Measurements from ENCODE around the gene FAM13C.
A peak's percentile ranks its signal among the peaks of the same experiment; 100 is the strongest.

FAM13C gene

DNA sequence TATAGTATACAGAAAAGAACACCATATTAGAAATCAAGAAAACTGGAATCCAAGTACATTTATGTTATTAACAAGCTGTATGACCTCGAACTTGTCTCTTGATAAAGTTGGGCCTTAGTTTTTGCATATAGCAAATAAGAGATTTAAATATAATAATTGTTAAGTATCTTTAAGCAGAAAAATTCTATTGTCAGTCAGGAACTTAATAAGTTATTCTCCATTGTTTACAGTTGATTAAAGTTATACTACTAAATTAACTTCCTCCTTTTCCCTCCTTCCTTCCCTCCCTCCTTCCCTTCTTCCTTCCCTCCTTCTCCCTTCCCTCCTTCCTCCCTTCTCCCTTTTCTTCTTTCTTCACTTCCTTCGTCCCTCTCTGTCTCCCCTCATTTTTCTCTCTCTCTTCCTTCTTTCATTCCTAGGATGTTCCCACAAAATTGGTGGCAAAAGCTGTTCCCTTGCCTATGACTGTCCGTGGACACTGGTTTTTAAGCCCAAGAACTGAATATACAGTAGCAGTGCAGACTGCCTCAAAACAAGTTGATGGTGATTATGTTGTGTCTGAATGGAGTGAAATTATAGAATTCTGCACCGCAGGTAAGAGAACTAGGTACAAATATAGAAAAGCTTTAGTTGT, 126.2 kb downstream of the FAM13C start:
- Histone ChIP-seq H3K4me1 (ENCODE audit: control insufficient read depth, low read length) (peaks cover 8% of the 10 kb centered on the region), H3K4me3 (ENCODE audit: low read length) (no peak overlapping the region), H3K9me3 (ENCODE audit: control insufficient read depth, insufficient read depth, low read length) (peaks cover 4% of the 10 kb centered on the region; the same call in 1 of the 2 replicates), H3K27me3 (ENCODE audit: control insufficient read depth, low read length) (no peaks in the 10 kb centered on the region), H4K20me1 (ENCODE audit: control insufficient read depth, insufficient read depth, low read depth, low read length) (no peaks in the 10 kb centered on the region), H3K36me3 (ENCODE audit: control insufficient read depth, low read length) (no peaks in the 10 kb centered on the region), H3F3A (ENCODE audit: control insufficient read depth, insufficient read depth) (no peaks in the 10 kb centered on the region), H3K9me2 (replicated peaks; ENCODE audit: control insufficient read depth, low read length) (no peaks in the 10 kb centered on the region), H3K79me2 (ENCODE audit: control insufficient read depth, low read length) (no peaks in the 10 kb centered on the region), H3K4me2 (ENCODE audit: low read length) (no peak overlapping the region), H3K27ac (ENCODE audit: low read depth, low read length) (no peak overlapping the region)
- TF ChIP-seq CTCF (IDR thresholded peaks at IDR 0.05; ENCODE audit: low read depth, low read length, poor library complexity, severe bottlenecking) (no peak), EZH2phosphoT487 (IDR thresholded peaks at IDR 0.05; ENCODE audit: borderline replicate concordance, low read length) (no peak)

DNA sequence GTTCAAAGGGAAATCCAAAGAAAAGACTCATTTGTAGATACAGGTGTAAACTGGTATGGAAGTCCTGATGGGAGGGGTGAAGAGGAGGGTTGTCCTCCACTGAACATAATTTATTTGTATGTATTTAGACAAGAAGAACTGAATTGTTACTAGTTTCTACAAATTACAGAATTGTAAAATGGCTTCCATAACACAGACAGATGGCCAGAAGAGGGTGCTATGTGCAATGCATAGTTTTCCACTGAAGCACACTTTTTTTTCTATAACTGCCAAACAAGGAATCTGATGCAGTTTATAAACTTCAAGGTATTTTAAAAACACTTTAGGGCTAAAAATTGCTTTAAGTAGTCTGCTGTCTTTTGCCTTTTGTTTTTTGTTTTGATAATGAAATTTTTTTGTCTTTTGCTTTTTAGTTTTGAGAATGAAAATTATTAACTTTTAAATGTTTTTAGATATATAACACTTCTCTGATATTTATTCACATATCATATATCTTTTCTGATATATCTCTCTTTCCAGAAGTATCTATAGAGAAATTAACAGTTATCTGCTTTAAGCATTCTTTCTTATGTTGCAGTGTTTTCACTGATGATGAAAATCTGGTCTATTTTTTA, 127.4 kb downstream of the FAM13C start:
- Histone ChIP-seq H3F3A (ENCODE audit: control insufficient read depth, insufficient read depth) (no peaks in the 10 kb centered on the region), H3K4me3 (ENCODE audit: low read length) (no peak overlapping the region), H3K9me3 (ENCODE audit: control insufficient read depth, insufficient read depth, low read length) (peaks cover 4% of the 10 kb centered on the region; the same call in 1 of the 2 replicates), H3K79me2 (ENCODE audit: control insufficient read depth, low read length) (no peaks in the 10 kb centered on the region), H3K27ac (ENCODE audit: low read depth, low read length) (no peak overlapping the region), H3K4me2 (ENCODE audit: low read length) (no peak overlapping the region), H3K9me2 (replicated peaks; ENCODE audit: control insufficient read depth, low read length) (no peaks in the 10 kb centered on the region), H3K36me3 (ENCODE audit: control insufficient read depth, low read length) (no peaks in the 10 kb centered on the region), H3K4me1 (ENCODE audit: control insufficient read depth, low read length) (peaks cover 8% of the 10 kb centered on the region), H4K20me1 (ENCODE audit: control insufficient read depth, insufficient read depth, low read depth, low read length) (no peaks in the 10 kb centered on the region), H3K27me3 (ENCODE audit: control insufficient read depth, low read length) (no peaks in the 10 kb centered on the region)
- TF ChIP-seq EZH2phosphoT487 (IDR thresholded peaks at IDR 0.05; ENCODE audit: borderline replicate concordance, low read length) (no peak), CTCF (IDR thresholded peaks at IDR 0.05; ENCODE audit: low read depth, low read length, poor library complexity, severe bottlenecking) (peak; percentile 64)

- no peaks in the 10 kb centered on the region for H4K20me1 ChIP-seq (ENCODE audit: control insufficient read depth, insufficient read depth, low read depth, low read length)
- peaks cover 8% of the 10 kb centered on the region for H3K4me1 ChIP-seq (ENCODE audit: control insufficient read depth, low read length)
- TF ChIP-seq EZH2phosphoT487 (IDR thresholded peaks at IDR 0.05; ENCODE audit: borderline replicate concordance, low read length) (no peak), CTCF (IDR thresholded peaks at IDR 0.05; ENCODE audit: low read depth, low read length, poor library complexity, severe bottlenecking) (no peak)
- H3K4me3 ChIP-seq (ENCODE audit: low read length): no peak overlapping the region
- H3K79me2 ChIP-seq (ENCODE audit: control insufficient read depth, low read length): no peaks in the 10 kb centered on the region
- H3K9me2 ChIP-seq (replicated peaks; ENCODE audit: control insufficient read depth, low read length): no peaks in the 10 kb centered on the region
- no peak overlapping the region for H3K4me2 ChIP-seq (ENCODE audit: low read length)
- no peaks in the 10 kb centered on the region for H3F3A ChIP-seq (ENCODE audit: control insufficient read depth, insufficient read depth)
- no peak overlapping the region for H3K27ac ChIP-seq (ENCODE audit: low read depth, low read length)
- H3K9me3 ChIP-seq (ENCODE audit: control insufficient read depth, insufficient read depth, low read length): peaks cover 4% of the 10 kb centered on the region; the same call in 1 of the 2 replicates
- H3K36me3 ChIP-seq (ENCODE audit: control insufficient read depth, low read length): no peaks in the 10 kb centered on the region
- H3K27me3 ChIP-seq (ENCODE audit: control insufficient read depth, low read length): no peaks in the 10 kb centered on the region
Measured at GRCh38 chr10:59234194-59234593, 128.2 kb downstream of the FAM13C start.

Data from DOHH2 (cell line).